AG04450 (cell line): ENCODE data around the gene DENND4B. TPM values are rescaled to one million over a fixed set of nuclear protein-coding genes. Genes with fewer than 3 reads are reported as not detected.
"Not testable (repeated sequence)": the region's sequence is repeated elsewhere in the genome, so short reads cannot be mapped to it uniquely, and the experiment has no call there.

Experiments
- CTCF ChIA-PET: fragments of 300-600, 350-600 bp; formaldehyde crosslinking; extraction: SDS; loops from one replicate; lab custom pipeline; 2022; ENCODE audit warnings: antibody characterized with exemption, inconsistent platforms; lab: Charles Lee
- POLR2A ChIA-PET: fragments of 350-600 bp; formaldehyde crosslinking; extraction: SDS; loops from one replicate; lab custom pipeline; 2021; ENCODE audit warnings: antibody characterized with exemption, inconsistent platforms; lab: Yijun Ruan, JAX
- DNase-seq: peaks from one replicate; pipeline ENCODE4 v3.0.0-alpha.2; 2011; ENCODE audit warnings: low read depth, low spot score
- H3K27ac ChIP-seq: one replicate; pipeline ENCODE4 v1.5.1; 2012; ENCODE audit warnings: low read depth, low read length, control low read depth
- H3K27me3 ChIP-seq: one replicate; pipeline ENCODE4 v1.6.0; 2012; ENCODE audit warnings: low read length; ENCODE audit not compliant: control insufficient read depth, insufficient read depth
- H3K4me3 ChIP-seq: 2 replicates; pipeline ENCODE4 v1.5.1; 2011; ENCODE audit warnings: mild to moderate bottlenecking, low read depth, low read length, control low read depth
- H3K9me3 ChIP-seq: 2 replicates; pipeline ENCODE4 v1.5.1; 2012; ENCODE audit warnings: low read length; ENCODE audit not compliant: control insufficient read depth, insufficient read depth
- polyA plus RNA-seq: library from polyadenylated mRNA; depleted of rRNA; stranded (reverse); fragments of >200 nt; gene quantifications from 2 replicates; pipeline ENCODE4 v1.2.3, GENCODE V29; 2011
- TF ChIP-seq, protein P1 (sequence below): IDR thresholded peaks from 2 replicates; pipeline ENCODE4 v1.5.1; 2011; ENCODE audit warnings: low read depth, low read length, control low read depth, inconsistent platforms

Gene DENND4B
- polyA plus RNA-seq, 1 experiment, result 10.3 TPM

DNA sequence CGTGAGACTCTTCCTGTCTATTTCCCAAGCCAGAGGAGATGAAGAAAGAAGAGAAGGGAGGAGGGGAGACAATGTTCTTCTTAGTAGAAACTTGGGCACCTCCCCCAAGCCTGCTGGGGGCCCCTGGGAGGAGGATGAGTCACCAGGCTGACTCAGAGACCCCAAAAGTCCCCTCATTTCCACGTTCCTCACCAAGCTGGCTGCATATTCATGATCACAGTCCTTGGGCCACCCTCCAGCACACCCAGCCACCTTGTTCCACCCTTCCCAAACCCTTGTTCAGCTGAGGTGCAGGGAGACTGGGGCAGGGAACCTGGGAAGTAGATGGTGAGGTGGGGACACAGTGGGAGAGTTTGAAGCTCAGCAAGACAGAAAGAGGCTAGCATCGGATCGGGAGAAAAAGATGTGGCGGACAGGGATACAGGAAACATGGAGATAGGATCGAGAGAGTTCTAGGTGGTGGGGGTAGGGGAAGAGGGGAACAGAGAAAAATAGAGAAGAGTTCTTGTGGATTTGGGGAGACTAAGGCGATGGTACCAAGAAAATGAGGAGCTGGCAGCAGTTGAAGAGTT, 38.9 kb upstream of the DENND4B start:
- CTCF ChIA-PET, result interaction anchor here (0.6 to 2.8 kb wide), 5 partner anchors 8 to 475 kb away, joined by 3 to 46 read pairs (median 13); partner anchors contain the start of gene JTB

GRCh38 chr1:153984123-153984894, 37.8 kb upstream of the DENND4B start:
- TF ChIP-seq, protein P1, sequence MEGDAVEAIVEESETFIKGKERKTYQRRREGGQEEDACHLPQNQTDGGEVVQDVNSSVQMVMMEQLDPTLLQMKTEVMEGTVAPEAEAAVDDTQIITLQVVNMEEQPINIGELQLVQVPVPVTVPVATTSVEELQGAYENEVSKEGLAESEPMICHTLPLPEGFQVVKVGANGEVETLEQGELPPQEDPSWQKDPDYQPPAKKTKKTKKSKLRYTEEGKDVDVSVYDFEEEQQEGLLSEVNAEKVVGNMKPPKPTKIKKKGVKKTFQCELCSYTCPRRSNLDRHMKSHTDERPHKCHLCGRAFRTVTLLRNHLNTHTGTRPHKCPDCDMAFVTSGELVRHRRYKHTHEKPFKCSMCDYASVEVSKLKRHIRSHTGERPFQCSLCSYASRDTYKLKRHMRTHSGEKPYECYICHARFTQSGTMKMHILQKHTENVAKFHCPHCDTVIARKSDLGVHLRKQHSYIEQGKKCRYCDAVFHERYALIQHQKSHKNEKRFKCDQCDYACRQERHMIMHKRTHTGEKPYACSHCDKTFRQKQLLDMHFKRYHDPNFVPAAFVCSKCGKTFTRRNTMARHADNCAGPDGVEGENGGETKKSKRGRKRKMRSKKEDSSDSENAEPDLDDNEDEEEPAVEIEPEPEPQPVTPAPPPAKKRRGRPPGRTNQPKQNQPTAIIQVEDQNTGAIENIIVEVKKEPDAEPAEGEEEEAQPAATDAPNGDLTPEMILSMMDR, result no peak
- DNase-seq, result no peak
- peak overlapping the region; percentile 39 for H3K27ac ChIP-seq
- peak overlapping the region; percentile 73 for H3K4me3 ChIP-seq
- POLR2A ChIA-PET, result interaction anchor here (3.4 kb wide), 1 partner anchor 17 kb away, joined by 22 read pairs; the partner anchor contains the start of gene CREB3L4
- no peaks in the 10 kb centered on the region for H3K27me3 ChIP-seq
- CTCF ChIA-PET, result interaction anchor here (0.9 to 2.8 kb wide), 3 partner anchors 17 to 288 kb away, joined by 3 to 44 read pairs (median 7); partner anchors contain the start of gene CREB3L4
- no peaks in the 10 kb centered on the region; the same call in 1 of the 2 replicates for H3K9me3 ChIP-seq

More for the DNA sequence above, 38.9 kb upstream of the DENND4B start:
- Histone ChIP-seq H3K4me3 (peak overlapping the region; percentile 73), H3K27me3 (no peaks in the 10 kb centered on the region), H3K9me3 (no peaks in the 10 kb centered on the region; the same call in 1 of the 2 replicates), H3K27ac (peak overlapping the region; percentile 80)
- TF ChIP-seq, protein P1, result no peak
- DNase-seq, result no peak
- POLR2A ChIA-PET, result interaction anchor here (0.7 to 3.4 kb wide), 5 partner anchors 8 to 39 kb away, joined by 3 to 22 read pairs (median 7); partner anchors contain the start of genes CREB3L4, CRTC2, DENND4B and JTB

GRCh38 chr1:153981735-153982134, 35.2 kb upstream of the DENND4B start:
- DNase-seq, H3K9me3 ChIP-seq, H3K27ac ChIP-seq, H3K4me3 ChIP-seq, H3K27me3 ChIP-seq, POLR2A ChIA-PET: not testable (repeated sequence)
- CTCF ChIA-PET, result interaction anchor here (1.4 kb wide), 1 partner anchor 24 kb away, joined by 3 read pairs; no protein-coding TSS in a partner anchor

GRCh38 chr1:153979091-153979490, 32.6 kb upstream of the DENND4B start:
- H3K27me3 ChIP-seq, H3K9me3 ChIP-seq, H3K27ac ChIP-seq, H3K4me3 ChIP-seq, DNase-seq: not testable (repeated sequence)
- ChIA-PET POLR2A (interaction anchor here (3.0 to 3.9 kb wide), 2 partner anchors 11 to 12 kb away, joined by 35 to 39 read pairs; partner anchors contain the start of genes CREB3L4 and RPS27), CTCF (interaction anchor here (1.1 to 3.5 kb wide), 3 partner anchors 8 to 49 kb away, joined by 3 to 31 read pairs (median 17); partner anchors contain the start of genes CREB3L4 and RAB13)

DNA sequence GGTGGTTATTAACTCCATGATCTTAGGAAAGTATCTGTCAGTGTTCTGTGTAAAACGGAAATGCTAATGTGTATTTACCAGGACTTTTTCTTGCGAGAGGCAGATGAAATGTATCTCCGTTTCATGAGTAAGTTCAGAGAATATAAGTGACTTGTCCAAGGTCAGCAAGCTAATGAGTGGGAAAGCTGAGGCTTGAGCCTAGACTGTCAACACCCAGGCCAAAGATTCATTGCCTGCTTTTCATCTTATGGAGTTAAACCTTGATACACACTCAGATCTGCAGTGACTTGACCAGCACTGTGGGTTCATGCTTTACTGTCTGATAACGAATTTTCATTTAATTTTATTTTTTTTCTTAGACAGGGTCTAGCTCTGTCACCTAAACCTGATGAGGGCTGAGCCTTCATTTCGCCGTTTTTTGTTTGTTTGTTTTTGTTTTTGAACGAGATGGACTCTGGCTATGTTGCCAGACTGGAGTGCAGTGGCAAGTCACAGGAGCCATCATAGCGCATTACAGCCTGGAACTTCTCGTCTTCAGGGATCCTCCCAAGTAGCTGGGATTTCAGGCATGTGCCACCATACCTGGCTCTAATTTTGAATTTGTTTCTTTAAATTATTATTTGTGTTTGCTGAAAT, 31.9 kb upstream of the DENND4B start:
- TF ChIP-seq, protein P1, result no peak
- H3K27ac ChIP-seq, result no peak overlapping the region
- H3K9me3 ChIP-seq, result no peaks in the 10 kb centered on the region; the same call in 1 of the 2 replicates
- ChIA-PET POLR2A (interaction anchor here (0.8 to 3.9 kb wide), 9 partner anchors 8 to 344 kb away, joined by 3 to 39 read pairs (median 7); partner anchors contain the start of genes CHTOP, CREB3L4, CRTC2 and RAB13), CTCF (interaction anchor here (0.8 to 3.5 kb wide), 4 partner anchors 8 to 48 kb away, joined by 3 to 31 read pairs (median 10); partner anchors contain the start of genes CREB3L4 and RAB13)
- no peak for DNase-seq
- no peaks in the 10 kb centered on the region for H3K27me3 ChIP-seq
- H3K4me3 ChIP-seq, result peak overlapping the region; percentile 94
